Measurements from ENCODE around the gene PLAC1. TPM values are rescaled to one million over a fixed set of nuclear protein-coding genes. Genes with fewer than 3 reads are reported as not detected.

PLAC1 gene
- total and polyA plus RNA-seq, 2 of the 13 experiments (the other 11 are each of a cell fraction or from before 2014, with no cell fraction given), result 0.40 to 2.7 TPM

GRCh38 chrX:134533952-134534351 is 124.3 kb downstream of the PLAC1 start (continued):
- no peak for TF ChIP-seq RFXAP (CRISPR knock-in tag; IDR thresholded peaks at IDR 0.05; ENCODE audit: borderline replicate concordance)
- no peak for TF ChIP-seq KLF6 (CRISPR knock-in tag; IDR thresholded peaks at IDR 0.05)
- TF ChIP-seq SOX5 (CRISPR knock-in tag; IDR thresholded peaks at IDR 0.05; ENCODE audit: borderline replicate concordance), result no peak

GRCh38 chrX:134533352-134533751 is 124.9 kb downstream of the PLAC1 start:
- Histone ChIP-seq H3K9me3 (ENCODE audit: low read length) (no peaks in the 10 kb centered on the region), H2AFZ (ENCODE audit: low read length) (no peak overlapping the region), H3K36me3 (replicated peaks in 1 of 2; ENCODE audit: control insufficient read depth in 1 of 2, insufficient read depth in 2 of 2, low read length in 2 of 2) (no peaks in the 10 kb centered on the region), H3K9ac (ENCODE audit: insufficient read depth, low read depth, low read length) (no peak overlapping the region), H3K27me3 (ENCODE audit: control insufficient read depth in 1 of 2, insufficient read depth in 2 of 2, low read length in 2 of 2) (no peaks in the 10 kb centered on the region), H3K79me2 (ENCODE audit: insufficient read depth, low read length) (no peaks in the 10 kb centered on the region), H3K4me2 (ENCODE audit: low read depth, low read length) (no peak overlapping the region), H3K4me1 (ENCODE audit: insufficient read depth, low read length) (peaks cover 20% of the 10 kb centered on the region), H3K4me3 (replicated peaks in 1 of 3; ENCODE audit: insufficient read depth in 1 of 3, low read depth in 2 of 3, low read length in 3 of 3) (no peak overlapping the region), H4K20me1 (ENCODE audit: insufficient read depth, low read length) (no peaks in the 10 kb centered on the region), H3K27ac (ENCODE audit: extremely low read length, insufficient read depth, low read length) (no peak overlapping the region)
- 64% methylated on average over 6 of the region's 9 CpGs for WGBS (ENCODE audit: low lambda C conversion rate)
- intact Hi-C loops (cut with micrococcal nuclease; ENCODE audit: unreplicated experiment), result no loop called here
- DNase-seq (ENCODE audit: low spot score), result no peak
- TF ChIP-seq BCL6 (CRISPR knock-in tag; IDR thresholded peaks at IDR 0.05) (no peak), TOPORS (CRISPR knock-in tag; IDR thresholded peaks at IDR 0.05) (no peak), HNRNPH1 (optimal IDR thresholded peaks at IDR 0.05; ENCODE audit: low read depth, low read length) (no peak)
- no peak for FAIRE-seq
- POLR2A ChIA-PET, result no interaction called here
- CTCF ChIA-PET (ENCODE audit: low intra/inter-chr PET ratio, low total read pairs), result no interaction called here
- BruUV-seq (replicated peaks), result no TSS peak
- no peak for ATAC-seq
- in situ Hi-C loops (cut with HindIII; ENCODE audit: extremely low pct_ligation_motif_present, low pct_unique_long_range_greater_than_20kb), result no loop called here

GRCh38 chrX:134530845-134531244 is 127.4 kb downstream of the PLAC1 start:
- Histone ChIP-seq H2AFZ (ENCODE audit: low read length) (no peak overlapping the region), H3K27ac (ENCODE audit: extremely low read length, insufficient read depth, low read length) (no peak overlapping the region), H3K4me1 (ENCODE audit: insufficient read depth, low read length) (no peaks in the 10 kb centered on the region), H4K20me1 (ENCODE audit: insufficient read depth, low read length) (no peaks in the 10 kb centered on the region), H3K9ac (ENCODE audit: insufficient read depth, low read depth, low read length) (no peak overlapping the region), H3K79me2 (ENCODE audit: insufficient read depth, low read length) (no peaks in the 10 kb centered on the region), H3K4me3 (replicated peaks in 1 of 3; ENCODE audit: insufficient read depth in 1 of 3, low read depth in 2 of 3, low read length in 3 of 3) (no peak overlapping the region), H3K4me2 (ENCODE audit: low read depth, low read length) (no peak overlapping the region), H3K27me3 (ENCODE audit: control insufficient read depth in 1 of 2, insufficient read depth in 2 of 2, low read length in 2 of 2) (no peaks in the 10 kb centered on the region), H3K36me3 (replicated peaks in 1 of 2; ENCODE audit: control insufficient read depth in 1 of 2, insufficient read depth in 2 of 2, low read length in 2 of 2) (no peaks in the 10 kb centered on the region), H3K9me3 (ENCODE audit: low read length) (no peaks in the 10 kb centered on the region)
- intact Hi-C loops (cut with micrococcal nuclease; ENCODE audit: unreplicated experiment), result no loop called here
- DNase-seq (ENCODE audit: low spot score) (no peak), ATAC-seq (no peak), FAIRE-seq (no peak)
- ChIA-PET CTCF (ENCODE audit: low intra/inter-chr PET ratio, low total read pairs) (no interaction called here), POLR2A (no interaction called here)
- BruUV-seq (replicated peaks), result no TSS peak
- in situ Hi-C loops (cut with HindIII; ENCODE audit: extremely low pct_ligation_motif_present, low pct_unique_long_range_greater_than_20kb), result no loop called here
- 36% methylated on average over 7 of the region's 7 CpGs for WGBS (ENCODE audit: low lambda C conversion rate)
- TF ChIP-seq, protein P1, sequence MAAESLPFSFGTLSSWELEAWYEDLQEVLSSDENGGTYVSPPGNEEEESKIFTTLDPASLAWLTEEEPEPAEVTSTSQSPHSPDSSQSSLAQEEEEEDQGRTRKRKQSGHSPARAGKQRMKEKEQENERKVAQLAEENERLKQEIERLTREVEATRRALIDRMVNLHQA (CRISPR knock-in tag; IDR thresholded peaks at IDR 0.05), result no peak
- TF ChIP-seq ZNF18 (CRISPR knock-in tag; IDR thresholded peaks at IDR 0.05; ENCODE audit: insufficient replicate concordance) (no peak), FOXC1 (CRISPR knock-in tag; IDR thresholded peaks at IDR 0.05; ENCODE audit: borderline replicate concordance) (no peak), YEATS2 (CRISPR knock-in tag; IDR thresholded peaks at IDR 0.05; ENCODE audit: borderline replicate concordance) (no peak), KLF11 (CRISPR knock-in tag; IDR thresholded peaks at IDR 0.05) (no peak), ZNF547 (CRISPR knock-in tag; IDR thresholded peaks at IDR 0.05) (no peak), IRF2 (CRISPR knock-in tag; IDR thresholded peaks at IDR 0.05) (no peak), YY1 (IDR thresholded peaks at IDR 0.05; ENCODE audit: insufficient read depth, insufficient replicate concordance, low read depth, low read length) (no peak), KLF12 (CRISPR knock-in tag; IDR thresholded peaks at IDR 0.05; ENCODE audit: borderline replicate concordance) (no peak)
- TF ChIP-seq, protein P2, sequence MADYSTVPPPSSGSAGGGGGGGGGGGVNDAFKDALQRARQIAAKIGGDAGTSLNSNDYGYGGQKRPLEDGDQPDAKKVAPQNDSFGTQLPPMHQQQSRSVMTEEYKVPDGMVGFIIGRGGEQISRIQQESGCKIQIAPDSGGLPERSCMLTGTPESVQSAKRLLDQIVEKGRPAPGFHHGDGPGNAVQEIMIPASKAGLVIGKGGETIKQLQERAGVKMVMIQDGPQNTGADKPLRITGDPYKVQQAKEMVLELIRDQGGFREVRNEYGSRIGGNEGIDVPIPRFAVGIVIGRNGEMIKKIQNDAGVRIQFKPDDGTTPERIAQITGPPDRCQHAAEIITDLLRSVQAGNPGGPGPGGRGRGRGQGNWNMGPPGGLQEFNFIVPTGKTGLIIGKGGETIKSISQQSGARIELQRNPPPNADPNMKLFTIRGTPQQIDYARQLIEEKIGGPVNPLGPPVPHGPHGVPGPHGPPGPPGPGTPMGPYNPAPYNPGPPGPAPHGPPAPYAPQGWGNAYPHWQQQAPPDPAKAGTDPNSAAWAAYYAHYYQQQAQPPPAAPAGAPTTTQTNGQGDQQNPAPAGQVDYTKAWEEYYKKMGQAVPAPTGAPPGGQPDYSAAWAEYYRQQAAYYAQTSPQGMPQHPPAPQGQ (CRISPR knock-in tag; IDR thresholded peaks at IDR 0.05; ENCODE audit: borderline replicate concordance), result no peak

All from HepG2 (cell line).